Subcutaneous abdominal adipose tissue (tissue), 5 donors: Measurements from ENCODE around the gene OVCA2.

Source experiments
- H3K27ac ChIP-seq: one replicate; pipeline ENCODE4 v1.7.0; 2013; ENCODE audit warnings: low read depth, mild to moderate bottlenecking, inconsistent platforms, low read length, moderate library complexity
- H3K27me3 ChIP-seq, 5 donors: one replicate each; pipeline ENCODE4 v1.7.0; 2013; ENCODE audit warnings: low read length in 5 of 5, inconsistent platforms in 1 of 5; ENCODE audit not compliant: control insufficient read depth in 5 of 5, insufficient read depth in 4 of 5
- H3K36me3 ChIP-seq, 5 donors: one replicate each; pipeline ENCODE4 v1.7.0; 2013; ENCODE audit warnings: low read length in 5 of 5; ENCODE audit not compliant: control insufficient read depth in 5 of 5, insufficient read depth in 5 of 5
- H3K4me1 ChIP-seq, 5 donors: one replicate each; pipeline ENCODE4 v1.7.0; 2013; ENCODE audit warnings: low read length in 5 of 5, mild to moderate bottlenecking in 3 of 5, moderate library complexity in 1 of 5; ENCODE audit not compliant: control insufficient read depth in 5 of 5, insufficient read depth in 5 of 5
- H3K4me3 ChIP-seq, 5 donors: one replicate each; pipeline ENCODE4 v1.7.0; 2013; ENCODE audit warnings: low read length in 5 of 5, low read depth in 1 of 5
- H3K9ac ChIP-seq, 5 donors: one replicate each; pipeline ENCODE4 v1.7.0; 2013; ENCODE audit warnings: low read length in 5 of 5, mild to moderate bottlenecking in 4 of 5, moderate library complexity in 3 of 5
- H3K9me3 ChIP-seq, 5 donors: one replicate each; pipeline ENCODE4 v1.7.0; 2013; ENCODE audit warnings: low read length in 5 of 5; ENCODE audit not compliant: control insufficient read depth in 5 of 5
- donor health status: healthy.
- donor health status: healthy.
- donor health status: healthy.
- donor health status: healthy.
- donor health status: healthy.

The OVCA2 gene

GRCh38 chr17:2064147-2064489 lies 22.3 kb downstream of the OVCA2 start:
- Histone ChIP-seq H3K27ac (peak overlapping the region; percentile 67), H3K36me3 (peaks cover 0 to 74% (median 51%) of the 10 kb centered on the region in 5 donors), H3K27me3 (peaks cover 0 to 17% (median 0%) of the 10 kb centered on the region in 5 donors), H3K9me3 (no peaks in the 10 kb centered on the region), H3K4me3 (no peak overlapping the region), H3K9ac (no peak overlapping the region), H3K4me1 (peaks cover 28 to 100% (median 87%) of the 10 kb centered on the region in 5 donors)

GRCh38 chr17:2064520-2064971 lies 22.7 kb downstream of the OVCA2 start:
- no peaks in the 10 kb centered on the region for H3K9me3 ChIP-seq
- peak overlapping the region; percentile 67 for H3K27ac ChIP-seq
- peak overlapping the region in 1 of 5 donors; percentile 17 for H3K4me3 ChIP-seq
- peaks cover 28 to 96% (median 83%) of the 10 kb centered on the region in 5 donors for H3K4me1 ChIP-seq
- peaks cover 0 to 14% (median 0%) of the 10 kb centered on the region in 5 donors for H3K27me3 ChIP-seq
- H3K36me3 ChIP-seq: peaks cover 0 to 74% (median 50%) of the 10 kb centered on the region in 5 donors
- peak overlapping the region in 1 of 5 donors; percentile 16 for H3K9ac ChIP-seq

- peaks cover 0 to 69% (median 48%) of the 10 kb centered on the region in 5 donors for H3K36me3 ChIP-seq
These were observed 23.4 kb downstream of the OVCA2 start for GRCh38 chr17:2064980-2065785.

GRCh38 chr17:2065949-2066400 lies 24.2 kb downstream of the OVCA2 start:
- H3K4me3 ChIP-seq: no peak overlapping the region
- H3K4me1 ChIP-seq: peaks cover 21 to 93% (median 69%) of the 10 kb centered on the region in 5 donors
- peaks cover 0 to 3% (median 0%) of the 10 kb centered on the region in 5 donors for H3K27me3 ChIP-seq
- peaks cover 0 to 70% (median 48%) of the 10 kb centered on the region in 5 donors for H3K36me3 ChIP-seq
- H3K27ac ChIP-seq: peak overlapping the region; percentile 67
- H3K9ac ChIP-seq: peak overlapping the region in 1 of 5 donors; percentile 10
- H3K9me3 ChIP-seq: no peaks in the 10 kb centered on the region

More at GRCh38 chr17:2064980-2065785, 23.4 kb downstream of the OVCA2 start:
- Histone ChIP-seq H3K9me3 (no peaks in the 10 kb centered on the region), H3K4me3 (peak overlapping the region in 1 of 5 donors; percentile 17), H3K9ac (peak overlapping the region in 1 of 5 donors; percentile 16), H3K27ac (peak overlapping the region; percentile 67), H3K27me3 (peaks cover 0 to 9% (median 0%) of the 10 kb centered on the region in 5 donors), H3K4me1 (peaks cover 24 to 93% (median 77%) of the 10 kb centered on the region in 5 donors)

GRCh38 chr17:2067048-2067561 lies 25.3 kb downstream of the OVCA2 start:
- peaks cover 21 to 93% (median 66%) of the 10 kb centered on the region in 5 donors for H3K4me1 ChIP-seq
- no peaks in the 10 kb centered on the region for H3K9me3 ChIP-seq
- no peaks in the 10 kb centered on the region for H3K27me3 ChIP-seq
- no peak overlapping the region for H3K4me3 ChIP-seq
- peaks cover 0 to 72% (median 44%) of the 10 kb centered on the region in 5 donors for H3K36me3 ChIP-seq
- peak overlapping the region; percentile 67 for H3K27ac ChIP-seq
- peak overlapping the region in 1 of 5 donors; percentile 84 for H3K9ac ChIP-seq

GRCh38 chr17:2067608-2068024 lies 25.8 kb downstream of the OVCA2 start:
- Histone ChIP-seq H3K4me1 (peaks cover 18 to 93% (median 63%) of the 10 kb centered on the region in 5 donors), H3K36me3 (peaks cover 0 to 75% (median 42%) of the 10 kb centered on the region in 5 donors)

GRCh38 chr17:2068031-2068518 lies 26.3 kb downstream of the OVCA2 start:
- Histone ChIP-seq H3K4me3 (no peak overlapping the region), H3K36me3 (peaks cover 0 to 73% (median 42%) of the 10 kb centered on the region in 5 donors), H3K9ac (no peak overlapping the region), H3K4me1 (peaks cover 18 to 91% (median 58%) of the 10 kb centered on the region in 5 donors), H3K27me3 (no peaks in the 10 kb centered on the region), H3K27ac (peak overlapping the region; percentile 67), H3K9me3 (no peaks in the 10 kb centered on the region)

More at GRCh38 chr17:2067608-2068024, 25.8 kb downstream of the OVCA2 start:
- Histone ChIP-seq H3K27ac (peak overlapping the region; percentile 67), H3K9me3 (no peaks in the 10 kb centered on the region), H3K9ac (no peak overlapping the region), H3K4me3 (no peak overlapping the region), H3K27me3 (no peaks in the 10 kb centered on the region)

GRCh38 chr17:2068519-2069051 lies 26.8 kb downstream of the OVCA2 start:
- Histone ChIP-seq H3K9ac (no peak overlapping the region), H3K36me3 (peaks cover 0 to 72% (median 42%) of the 10 kb centered on the region in 5 donors)

GRCh38 chr17:2070241-2071023 lies 28.6 kb downstream of the OVCA2 start:
- no peaks in the 10 kb centered on the region for H3K27me3 ChIP-seq
- peak overlapping the region in 1 of 5 donors; percentile 1 for H3K9ac ChIP-seq
- H3K27ac ChIP-seq: peak overlapping the region; percentile 80
- no peaks in the 10 kb centered on the region for H3K9me3 ChIP-seq
- H3K4me3 ChIP-seq: no peak overlapping the region
- H3K36me3 ChIP-seq: peaks cover 0 to 54% (median 27%) of the 10 kb centered on the region in 5 donors
- H3K4me1 ChIP-seq: peaks cover 17 to 79% (median 41%) of the 10 kb centered on the region in 5 donors

More at GRCh38 chr17:2068519-2069051, 26.8 kb downstream of the OVCA2 start:
- Histone ChIP-seq H3K4me1 (peaks cover 18 to 85% (median 53%) of the 10 kb centered on the region in 5 donors), H3K9me3 (no peaks in the 10 kb centered on the region), H3K27ac (peak overlapping the region; percentile 67), H3K27me3 (no peaks in the 10 kb centered on the region), H3K4me3 (no peak overlapping the region)
